Muscle of back (tissue), 10 donors: ENCODE measurements around the gene OR12D2. TPM values are rescaled to one million over a fixed set of nuclear protein-coding genes. Genes with fewer than 3 reads are reported as not detected.

Experiments used
- polyA plus RNA-seq, 10 donors: library from polyadenylated mRNA; unstranded; fragments of 120-200 nt; gene quantifications; one replicate each; pipeline ENCODE4 v1.2.1, GENCODE V29; 2013; ENCODE audit not compliant: insufficient read length in 10 of 10

Gene OR12D2
- polyA plus RNA-seq, 10 donors: not detected

Other genes with a start within 250 kb of the OR12D2 start
- gene OR2J2, start 224.7 kb upstream of the OR12D2 start, polyA plus RNA-seq: under 1 TPM in 1 of 10 donors, not detected in 9; 0.18 TPM
- gene OR14J1, start 93.9 kb upstream of the OR12D2 start, polyA plus RNA-seq: under 1 TPM in 4 of 10 donors, not detected in 6; 0.03 to 0.07 (median 0.04) TPM
- gene OR5V1, start 26.8 kb upstream of the OR12D2 start, polyA plus RNA-seq: not detected
- gene OR12D3, start 20.3 kb upstream of the OR12D2 start, polyA plus RNA-seq: not detected
- gene OR12D1, start 19.3 kb downstream of the OR12D2 start, polyA plus RNA-seq: not detected
- not detected for gene OR10C1, start 43.7 kb downstream of the OR12D2 start, polyA plus RNA-seq
- gene OR11A1, start 61.4 kb downstream of the OR12D2 start, polyA plus RNA-seq: not detected
- gene OR2H1, start 61.5 kb downstream of the OR12D2 start, polyA plus RNA-seq: not detected
- not detected for gene MAS1L, start 92.3 kb downstream of the OR12D2 start, polyA plus RNA-seq
- 1 to 10 TPM in 2 of 10 donors, under 1 TPM in 8; 0.15 to 3.7 (median 0.38) TPM for gene UBD, start 164.1 kb downstream of the OR12D2 start, polyA plus RNA-seq
- under 1 TPM in 8 of 10 donors, not detected in 2; 0.07 to 0.32 (median 0.21) TPM for gene OR2H2, start 189.5 kb downstream of the OR12D2 start, polyA plus RNA-seq
- 10 to 100 TPM; 22.9 to 64.3 (median 33.5) TPM for gene GABBR1, start 237.6 kb downstream of the OR12D2 start, polyA plus RNA-seq